ENCODE measurements around the gene KDM5B. TPM values are rescaled to one million over a fixed set of nuclear protein-coding genes. Genes with fewer than 3 reads are reported as not detected.

The KDM5B gene
- total and polyA plus RNA-seq, 8 donors: 7.3 to 47.0 (median 22.9) TPM

DNA sequence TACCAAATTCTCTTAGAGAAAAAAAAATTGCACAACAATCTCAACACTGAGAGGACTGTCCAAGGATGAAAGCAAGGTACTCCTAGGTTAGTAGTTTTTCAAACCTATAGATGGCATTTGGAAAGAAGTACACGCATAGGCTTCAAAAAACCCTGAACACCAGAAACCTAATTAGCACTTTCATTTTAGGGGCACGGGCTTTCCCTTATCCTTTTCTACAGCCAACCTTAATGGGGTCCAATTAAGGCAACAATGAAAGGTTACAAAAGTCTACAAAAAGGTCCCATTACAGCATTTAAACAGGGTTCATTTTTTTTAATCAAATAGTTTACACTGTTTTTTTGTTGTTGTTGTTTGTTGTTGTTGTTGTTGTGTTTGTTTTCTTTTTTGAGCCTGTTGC, 6.2 kb downstream of the KDM5B start:
- Histone ChIP-seq H3K27me3 (no peaks in the 10 kb centered on the region), H3K4me3 (no peak overlapping the region), H3K9me3 (no peaks in the 10 kb centered on the region), H3K27ac (no peak overlapping the region), H3K4me1 (peaks cover 0 to 22% (median 0%) of the 10 kb centered on the region in 3 donors), H3K36me3 (no peaks in the 10 kb centered on the region)
- intact Hi-C loops (cut with DNase I): no loop called here
- no peak for DNase-seq
- no peak for FAIRE-seq
- no peak for ATAC-seq
- 77 to 95% methylated on average over 2 of the region's 2 CpGs for WGBS, 2 donors
- TF ChIP-seq, protein P1, sequence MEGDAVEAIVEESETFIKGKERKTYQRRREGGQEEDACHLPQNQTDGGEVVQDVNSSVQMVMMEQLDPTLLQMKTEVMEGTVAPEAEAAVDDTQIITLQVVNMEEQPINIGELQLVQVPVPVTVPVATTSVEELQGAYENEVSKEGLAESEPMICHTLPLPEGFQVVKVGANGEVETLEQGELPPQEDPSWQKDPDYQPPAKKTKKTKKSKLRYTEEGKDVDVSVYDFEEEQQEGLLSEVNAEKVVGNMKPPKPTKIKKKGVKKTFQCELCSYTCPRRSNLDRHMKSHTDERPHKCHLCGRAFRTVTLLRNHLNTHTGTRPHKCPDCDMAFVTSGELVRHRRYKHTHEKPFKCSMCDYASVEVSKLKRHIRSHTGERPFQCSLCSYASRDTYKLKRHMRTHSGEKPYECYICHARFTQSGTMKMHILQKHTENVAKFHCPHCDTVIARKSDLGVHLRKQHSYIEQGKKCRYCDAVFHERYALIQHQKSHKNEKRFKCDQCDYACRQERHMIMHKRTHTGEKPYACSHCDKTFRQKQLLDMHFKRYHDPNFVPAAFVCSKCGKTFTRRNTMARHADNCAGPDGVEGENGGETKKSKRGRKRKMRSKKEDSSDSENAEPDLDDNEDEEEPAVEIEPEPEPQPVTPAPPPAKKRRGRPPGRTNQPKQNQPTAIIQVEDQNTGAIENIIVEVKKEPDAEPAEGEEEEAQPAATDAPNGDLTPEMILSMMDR (IDR thresholded peaks at IDR 0.05): no peak

DNA sequence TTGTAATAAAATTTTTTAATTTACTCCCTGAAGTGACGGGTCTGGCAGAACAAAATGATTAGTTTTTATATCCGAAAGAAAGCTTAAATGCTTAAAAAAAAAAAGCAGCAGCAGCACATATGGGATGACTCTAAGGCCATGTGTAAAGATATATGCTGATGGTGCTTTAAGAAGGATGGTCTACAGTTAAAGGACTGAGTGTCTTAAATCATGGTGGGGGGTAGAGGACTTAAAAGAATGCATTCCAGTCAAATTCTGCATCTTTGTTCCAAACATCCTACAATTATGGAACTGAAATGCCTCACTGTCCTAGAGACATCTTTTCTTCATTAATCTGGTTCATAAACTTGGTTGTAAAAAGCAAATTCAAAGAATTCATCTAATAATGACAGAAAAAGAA, 7.0 kb downstream of the KDM5B start:
- H3K4me3 ChIP-seq: no peak overlapping the region
- H3K27me3 ChIP-seq: no peaks in the 10 kb centered on the region
- no peaks in the 10 kb centered on the region for H3K36me3 ChIP-seq
- FAIRE-seq (no peak), ATAC-seq (no peak), DNase-seq (no peak)
- H3K27ac ChIP-seq: no peak overlapping the region
- intact Hi-C loops (cut with DNase I): no loop called here
- WGBS, 2 donors: 90 to 95% methylated on average over 2 of the region's 2 CpGs
- TF ChIP-seq, protein P1 (IDR thresholded peaks at IDR 0.05): no peak
- H3K9me3 ChIP-seq: no peaks in the 10 kb centered on the region
- peaks cover 0 to 20% (median 0%) of the 10 kb centered on the region in 3 donors for H3K4me1 ChIP-seq

DNA sequence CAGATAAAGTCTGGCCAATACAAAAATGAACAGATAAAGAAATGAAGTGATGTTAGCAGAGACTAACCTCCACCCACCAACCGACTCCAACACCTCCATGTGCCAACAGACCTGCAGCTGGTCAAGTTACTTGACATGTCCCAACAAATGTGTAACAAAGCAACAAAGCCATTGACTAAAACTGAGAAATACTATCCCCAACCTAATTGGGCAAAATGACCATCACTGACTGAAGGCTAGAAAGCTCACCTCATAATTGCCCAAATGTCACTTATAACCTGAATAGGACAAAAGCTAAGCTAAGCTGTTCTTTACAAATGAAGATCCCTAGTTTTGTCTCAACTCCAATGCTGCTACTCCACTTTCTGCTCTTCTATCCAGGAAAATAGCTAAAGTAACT, 7.5 kb downstream of the KDM5B start:
- FAIRE-seq (no peak), DNase-seq (no peak)
- no peaks in the 10 kb centered on the region for H3K9me3 ChIP-seq

DNA sequence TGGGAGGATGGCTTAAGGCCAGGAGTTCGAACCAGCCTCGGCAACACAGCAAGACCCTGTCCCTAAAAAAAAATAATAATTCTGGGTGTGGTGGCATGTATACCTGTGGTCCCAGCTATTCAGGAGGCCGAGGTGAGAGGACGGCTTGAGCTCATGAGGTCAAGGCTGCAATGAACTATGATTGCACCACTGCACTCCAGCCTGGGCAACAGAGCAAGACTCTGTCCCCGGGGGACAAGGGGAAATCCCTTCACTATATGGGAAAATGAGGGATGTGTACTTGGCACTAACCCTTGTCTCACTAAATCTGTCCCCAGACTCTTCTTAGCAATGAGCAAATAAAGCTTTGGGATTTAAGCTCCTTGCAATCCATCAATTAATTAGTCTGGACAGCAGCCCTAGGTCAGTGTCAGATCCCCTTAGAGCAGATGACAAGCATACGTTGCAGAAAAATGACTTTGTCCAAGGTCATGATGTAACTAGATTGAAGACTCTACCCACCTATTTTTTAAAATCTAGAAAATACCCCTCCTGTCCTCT, 9.4 kb downstream of the KDM5B start:
- no peak for DNase-seq
- 73 to 78% methylated on average over 6 of the region's 6 CpGs for WGBS, 2 donors
- TF ChIP-seq, protein P1 (IDR thresholded peaks at IDR 0.05): no peak
- Histone ChIP-seq H3K36me3 (no peaks in the 10 kb centered on the region), H3K4me1 (peaks cover 0 to 9% (median 0%) of the 10 kb centered on the region in 3 donors), H3K9me3 (no peaks in the 10 kb centered on the region), H3K4me3 (no peak overlapping the region), H3K27me3 (no peaks in the 10 kb centered on the region), H3K27ac (no peak overlapping the region)
- no peak for FAIRE-seq
- intact Hi-C loops (cut with DNase I): no loop called here
- no peak for ATAC-seq

More for the DNA sequence above, 7.5 kb downstream of the KDM5B start:
- Histone ChIP-seq H3K4me3 (no peak overlapping the region), H3K36me3 (no peaks in the 10 kb centered on the region), H3K27ac (no peak overlapping the region), H3K27me3 (no peaks in the 10 kb centered on the region), H3K4me1 (peaks cover 0 to 16% (median 0%) of the 10 kb centered on the region in 3 donors)
- 89 to 90% methylated on average over 1 of the region's 1 CpG for WGBS, 2 donors
- intact Hi-C loops (cut with DNase I): no loop called here
- TF ChIP-seq, protein P1 (IDR thresholded peaks at IDR 0.05): no peak
- no peak for ATAC-seq

DNA sequence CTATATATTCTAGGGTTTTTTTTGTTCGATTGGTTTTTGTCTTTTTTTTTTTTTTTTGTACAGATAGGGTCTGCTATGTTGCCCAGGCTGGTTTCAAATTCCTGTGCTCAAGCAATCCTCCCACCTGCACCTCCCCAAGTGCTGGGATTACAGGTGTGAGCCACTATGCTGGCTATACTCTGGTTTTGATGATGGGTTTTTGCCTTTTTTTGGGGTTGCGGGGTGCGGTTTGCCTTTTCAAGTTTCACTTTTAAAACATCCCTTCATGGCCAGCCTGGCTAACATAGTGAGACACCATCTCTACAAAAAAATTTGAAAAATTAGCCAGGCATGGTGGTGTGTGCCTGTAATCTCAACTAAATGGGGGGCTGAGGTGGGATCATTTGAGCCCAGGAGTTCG, 10.0 kb downstream of the KDM5B start:
- WGBS, 2 donors: 93 to 96% methylated on average over 4 of the region's 4 CpGs
- Histone ChIP-seq H3K9me3 (no peaks in the 10 kb centered on the region), H3K4me3 (no peak overlapping the region), H3K27me3 (no peaks in the 10 kb centered on the region), H3K36me3 (no peaks in the 10 kb centered on the region), H3K27ac (no peak overlapping the region), H3K4me1 (peaks cover 0 to 6% (median 0%) of the 10 kb centered on the region in 3 donors)
- intact Hi-C loops (cut with DNase I): no loop called here
- DNase-seq: no peak
- TF ChIP-seq, protein P1 (IDR thresholded peaks at IDR 0.05): no peak
- FAIRE-seq: no peak
- no peak for ATAC-seq

Data from pancreas (tissue), 10 donors.